ENCODE measurements around the gene SCN4A.

SCN4A gene

GRCh38 chr17:63995626-63996025 is 22.9 kb upstream of the SCN4A start:
- no peak for DNase-seq (ENCODE audit: low read depth)
- H3K4me3 ChIP-seq (replicated peaks; ENCODE audit: low read depth, low read length): no peak overlapping the region
- no peak for TF ChIP-seq CTCF (IDR thresholded peaks at IDR 0.05; ENCODE audit: low read length, missing control alignments)

- H3K4me3 ChIP-seq (replicated peaks; ENCODE audit: low read depth, low read length): no peak overlapping the region
- no peak for DNase-seq (ENCODE audit: low read depth)
- TF ChIP-seq CTCF (IDR thresholded peaks at IDR 0.05; ENCODE audit: low read length, missing control alignments): no peak
Observed at GRCh38 chr17:63993368-63993985, 20.8 kb upstream of the SCN4A start.

- TF ChIP-seq CTCF (IDR thresholded peaks at IDR 0.05; ENCODE audit: low read length, missing control alignments): no peak
- no peak overlapping the region for H3K4me3 ChIP-seq (replicated peaks; ENCODE audit: low read depth, low read length)
- no peak for DNase-seq (ENCODE audit: low read depth)
Observed at GRCh38 chr17:63991611-63992010, 18.9 kb upstream of the SCN4A start.

GRCh38 chr17:63989622-63990345 is 17.1 kb upstream of the SCN4A start:
- DNase-seq (ENCODE audit: low read depth): no peak
- no peak overlapping the region for H3K4me3 ChIP-seq (replicated peaks; ENCODE audit: low read depth, low read length)
- no peak for TF ChIP-seq CTCF (IDR thresholded peaks at IDR 0.05; ENCODE audit: low read length, missing control alignments)

- H3K4me3 ChIP-seq (replicated peaks; ENCODE audit: low read depth, low read length): no peak overlapping the region
- DNase-seq (ENCODE audit: low read depth): no peak
- no peak for TF ChIP-seq CTCF (IDR thresholded peaks at IDR 0.05; ENCODE audit: low read length, missing control alignments)
Observed at GRCh38 chr17:63988741-63989621, 16.3 kb upstream of the SCN4A start.

- TF ChIP-seq CTCF (IDR thresholded peaks at IDR 0.05; ENCODE audit: low read length, missing control alignments): no peak
- no peak for DNase-seq (ENCODE audit: low read depth)
- H3K4me3 ChIP-seq (replicated peaks; ENCODE audit: low read depth, low read length): no peak overlapping the region
Observed at GRCh38 chr17:63988127-63988478, 15.4 kb upstream of the SCN4A start.

Data from fibroblast of pulmonary artery (primary cell).